ENCODE measurements around the gene PLPPR5. TPM values are rescaled to one million over a fixed set of nuclear protein-coding genes. Genes with fewer than 3 reads are reported as not detected.

Gene PLPPR5
- total RNA-seq, 1 experiment from 2014 or later: not detected

DNA sequence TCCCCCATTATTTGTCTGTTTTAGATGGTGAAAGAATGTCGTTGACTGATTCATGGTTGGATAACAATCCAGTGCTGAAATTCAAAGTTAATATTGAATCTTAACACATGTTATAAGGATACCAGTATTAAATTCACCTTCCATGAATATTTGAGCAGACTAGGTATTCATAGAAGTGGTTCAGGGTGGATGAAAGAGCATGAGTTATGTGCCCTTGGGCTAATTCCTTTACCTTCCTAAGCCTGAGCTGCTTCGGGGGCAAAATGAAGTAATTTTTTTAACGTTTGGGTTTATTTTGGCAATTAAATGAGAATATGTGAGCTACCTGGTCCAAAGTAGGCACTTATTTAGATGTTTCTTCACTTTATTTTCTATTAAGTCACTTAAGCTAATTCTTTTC lies 2.7 kb upstream of the PLPPR5 start:
- intact Hi-C loops (cut with micrococcal nuclease; ENCODE audit: unreplicated experiment): no loop called here
- POLR2A ChIA-PET: no interaction called here
- Histone ChIP-seq H3K4me1 (no peaks in the 10 kb centered on the region), H3K9me3 (no peaks in the 10 kb centered on the region), H3K27me3 (replicated peaks; ENCODE audit: control insufficient read depth, insufficient read depth, low read length) (no peaks in the 10 kb centered on the region), H3K4me3 (ENCODE audit: low read depth, low read length) (no peak overlapping the region), H3K36me3 (ENCODE audit: control insufficient read depth, insufficient read depth, low read length) (no peaks in the 10 kb centered on the region)
- Mint-ChIP-seq H3K27ac (ENCODE audit: unreplicated experiment) (no peak overlapping the region), H3K4me1 (ENCODE audit: low read depth, unreplicated experiment) (no peaks in the 10 kb centered on the region), H3K4me3 (ENCODE audit: unreplicated experiment) (no peak overlapping the region), H3K27me3 (ENCODE audit: insufficient read depth, unreplicated experiment) (peaks cover 3% of the 10 kb centered on the region), H3K9me3 (ENCODE audit: unreplicated experiment) (no peaks in the 10 kb centered on the region), H3K36me3 (ENCODE audit: insufficient read depth, unreplicated experiment) (no peaks in the 10 kb centered on the region)
- DNase-seq: no peak
- no TSS peak for BruUV-seq (replicated peaks)
- TF ChIP-seq, protein P1, sequence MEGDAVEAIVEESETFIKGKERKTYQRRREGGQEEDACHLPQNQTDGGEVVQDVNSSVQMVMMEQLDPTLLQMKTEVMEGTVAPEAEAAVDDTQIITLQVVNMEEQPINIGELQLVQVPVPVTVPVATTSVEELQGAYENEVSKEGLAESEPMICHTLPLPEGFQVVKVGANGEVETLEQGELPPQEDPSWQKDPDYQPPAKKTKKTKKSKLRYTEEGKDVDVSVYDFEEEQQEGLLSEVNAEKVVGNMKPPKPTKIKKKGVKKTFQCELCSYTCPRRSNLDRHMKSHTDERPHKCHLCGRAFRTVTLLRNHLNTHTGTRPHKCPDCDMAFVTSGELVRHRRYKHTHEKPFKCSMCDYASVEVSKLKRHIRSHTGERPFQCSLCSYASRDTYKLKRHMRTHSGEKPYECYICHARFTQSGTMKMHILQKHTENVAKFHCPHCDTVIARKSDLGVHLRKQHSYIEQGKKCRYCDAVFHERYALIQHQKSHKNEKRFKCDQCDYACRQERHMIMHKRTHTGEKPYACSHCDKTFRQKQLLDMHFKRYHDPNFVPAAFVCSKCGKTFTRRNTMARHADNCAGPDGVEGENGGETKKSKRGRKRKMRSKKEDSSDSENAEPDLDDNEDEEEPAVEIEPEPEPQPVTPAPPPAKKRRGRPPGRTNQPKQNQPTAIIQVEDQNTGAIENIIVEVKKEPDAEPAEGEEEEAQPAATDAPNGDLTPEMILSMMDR (IDR thresholded peaks at IDR 0.05; ENCODE audit: insufficient read depth in 1 of 2, low read depth in 1 of 2, low read length in 1 of 2, severe bottlenecking in 1 of 2, unreplicated experiment in 1 of 2): no peak
- CTCF ChIA-PET: no interaction called here

DNA sequence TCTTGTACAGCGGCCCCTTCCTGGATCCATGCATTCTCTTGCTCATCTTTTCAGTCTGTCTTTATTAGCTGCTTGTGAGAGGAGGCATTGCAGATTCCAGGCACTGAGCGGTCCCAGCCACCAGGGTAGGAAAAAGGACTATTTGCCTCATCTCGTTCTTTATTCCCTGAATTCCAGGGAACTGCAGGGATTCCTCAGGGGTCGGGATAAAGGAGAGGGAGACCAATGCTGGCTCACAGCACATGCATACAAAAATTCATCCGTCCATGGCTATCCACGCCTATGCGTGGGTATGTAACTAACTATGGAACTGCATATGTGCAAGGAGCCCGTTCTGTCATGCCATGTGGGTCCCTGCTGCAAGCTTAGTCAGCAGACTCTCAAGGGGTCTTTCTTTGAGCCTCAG lies 879 bp upstream of the PLPPR5 start:
- Histone ChIP-seq H3K36me3 (ENCODE audit: control insufficient read depth, insufficient read depth, low read length) (no peaks in the 10 kb centered on the region), H3K27me3 (replicated peaks; ENCODE audit: control insufficient read depth, insufficient read depth, low read length) (no peaks in the 10 kb centered on the region), H3K4me1 (no peaks in the 10 kb centered on the region), H3K9me3 (no peaks in the 10 kb centered on the region), H3K4me3 (ENCODE audit: low read depth, low read length) (no peak overlapping the region)
- intact Hi-C loops (cut with micrococcal nuclease; ENCODE audit: unreplicated experiment): no loop called here
- TF ChIP-seq, protein P1 (IDR thresholded peaks at IDR 0.05; ENCODE audit: insufficient read depth in 1 of 2, low read depth in 1 of 2, low read length in 1 of 2, severe bottlenecking in 1 of 2, unreplicated experiment in 1 of 2): no peak
- no peak overlapping the region for H3K27ac Mint-ChIP-seq (ENCODE audit: unreplicated experiment)
- H3K4me1 Mint-ChIP-seq (ENCODE audit: low read depth, unreplicated experiment): no peaks in the 10 kb centered on the region
- CTCF ChIA-PET: no interaction called here
- POLR2A ChIA-PET: no interaction called here
- H3K9me3 Mint-ChIP-seq (ENCODE audit: unreplicated experiment): no peaks in the 10 kb centered on the region
- no peak overlapping the region for H3K4me3 Mint-ChIP-seq (ENCODE audit: unreplicated experiment)
- H3K36me3 Mint-ChIP-seq (ENCODE audit: insufficient read depth, unreplicated experiment): no peaks in the 10 kb centered on the region
- H3K27me3 Mint-ChIP-seq (ENCODE audit: insufficient read depth, unreplicated experiment): peaks cover 3% of the 10 kb centered on the region
- no TSS peak for BruUV-seq (replicated peaks)
- DNase-seq: no peak

DNA sequence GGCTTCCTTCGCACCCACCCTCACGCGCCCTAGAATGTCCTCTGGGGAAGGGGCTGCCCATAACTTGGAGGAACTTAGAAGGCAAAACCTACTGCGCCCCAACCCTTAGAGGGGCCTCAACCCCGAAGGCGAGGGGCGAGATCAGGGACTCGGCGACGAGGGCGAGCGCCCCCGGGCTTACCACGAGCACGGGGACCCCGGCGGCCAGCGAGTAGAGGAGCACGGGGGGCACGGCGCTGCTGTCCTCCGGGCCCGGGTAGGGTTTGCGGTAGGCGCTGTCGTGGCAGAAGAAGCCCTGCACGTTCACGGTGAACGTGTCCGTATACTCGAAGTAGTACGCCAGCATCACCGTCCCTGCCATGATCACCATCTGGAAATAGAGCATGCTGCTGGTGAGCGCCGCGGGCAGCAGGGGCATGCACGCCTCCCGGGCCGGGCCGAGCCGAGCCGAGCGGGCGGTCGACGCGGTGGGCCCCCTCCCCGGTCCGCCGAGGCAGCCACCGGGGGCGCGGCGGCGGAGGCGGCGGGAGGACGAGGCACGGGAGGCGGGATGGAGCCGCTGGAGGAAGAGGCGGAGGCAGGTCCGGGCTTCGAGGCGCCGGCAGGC lies 304 bp downstream of the PLPPR5 start:
- Histone ChIP-seq H3K4me1 (no peaks in the 10 kb centered on the region), H3K36me3 (ENCODE audit: control insufficient read depth, insufficient read depth, low read length) (no peaks in the 10 kb centered on the region), H3K9me3 (no peaks in the 10 kb centered on the region), H3K27me3 (replicated peaks; ENCODE audit: control insufficient read depth, insufficient read depth, low read length) (no peaks in the 10 kb centered on the region), H3K4me3 (ENCODE audit: low read depth, low read length) (no peak overlapping the region)
- TF ChIP-seq, protein P1 (IDR thresholded peaks at IDR 0.05; ENCODE audit: insufficient read depth in 1 of 2, low read depth in 1 of 2, low read length in 1 of 2, severe bottlenecking in 1 of 2, unreplicated experiment in 1 of 2): no peak
- H3K9me3 Mint-ChIP-seq (ENCODE audit: unreplicated experiment): no peaks in the 10 kb centered on the region
- H3K27me3 Mint-ChIP-seq (ENCODE audit: insufficient read depth, unreplicated experiment): peaks cover 3% of the 10 kb centered on the region
- DNase-seq: no peak
- no peaks in the 10 kb centered on the region for H3K36me3 Mint-ChIP-seq (ENCODE audit: insufficient read depth, unreplicated experiment)
- BruUV-seq (replicated peaks): no TSS peak
- ChIA-PET POLR2A (no interaction called here), CTCF (no interaction called here)
- intact Hi-C loops (cut with micrococcal nuclease; ENCODE audit: unreplicated experiment): no loop called here
- no peaks in the 10 kb centered on the region for H3K4me1 Mint-ChIP-seq (ENCODE audit: low read depth, unreplicated experiment)
- H3K4me3 Mint-ChIP-seq (ENCODE audit: unreplicated experiment): no peak overlapping the region
- no peak overlapping the region for H3K27ac Mint-ChIP-seq (ENCODE audit: unreplicated experiment)

Data from Caco-2 (cell line).